Measurements from ENCODE around the gene RPLP1.

RPLP1 gene

GRCh38 chr15:69499521-69500211 lies 47.0 kb downstream of the RPLP1 start:
- DNase-seq, result no peak

- no peak for DNase-seq
Observed at GRCh38 chr15:69500339-69500738, 47.7 kb downstream of the RPLP1 start.

- no peak for DNase-seq
Observed at GRCh38 chr15:69501456-69501855, 48.8 kb downstream of the RPLP1 start.

DNA sequence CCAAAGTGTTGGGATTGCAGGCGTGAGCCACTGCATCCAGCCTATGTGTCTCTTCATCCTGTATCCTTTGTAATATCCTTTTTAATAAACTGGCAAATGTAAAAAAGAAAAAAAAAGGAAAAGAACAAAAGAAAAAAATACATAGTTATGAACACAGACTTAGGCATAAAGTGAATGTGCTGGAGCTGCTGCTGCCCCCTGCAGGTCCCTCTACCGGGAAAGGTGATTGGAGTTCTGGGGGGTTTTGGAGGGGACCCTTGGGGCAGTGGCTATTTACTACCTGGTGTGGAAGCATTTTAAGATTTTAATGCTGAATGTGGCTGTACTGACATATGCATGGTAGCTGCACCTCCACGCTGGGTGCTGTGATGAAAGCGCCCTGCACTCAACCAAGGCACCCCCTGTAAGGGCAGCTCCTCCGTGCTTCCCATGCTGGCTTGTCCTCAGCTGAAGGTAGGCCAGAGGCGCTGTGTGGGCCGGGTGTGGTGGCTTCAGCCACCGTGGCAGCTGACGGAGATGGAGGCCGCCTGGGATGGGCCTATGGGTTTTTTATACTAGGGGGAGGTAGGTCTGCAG lies 49.9 kb downstream of the RPLP1 start:
- DNase-seq, result no peak

- no peak for DNase-seq
Observed at GRCh38 chr15:69504352-69505040, 51.9 kb downstream of the RPLP1 start.

Data from SHP77 (cell line).